Fibroblast of peridontal ligament (primary cell): ENCODE data around the gene PITPNC1.

Source experiments
- DNase-seq: peaks from one replicate; pipeline ENCODE4 v3.0.0-alpha.2; 2010; ENCODE audit errors: extremely low read depth

PITPNC1 gene

GRCh38 chr17:67546578-67547527 lies 169.8 kb downstream of the PITPNC1 start:
- peak; percentile 57 for DNase-seq

DNA sequence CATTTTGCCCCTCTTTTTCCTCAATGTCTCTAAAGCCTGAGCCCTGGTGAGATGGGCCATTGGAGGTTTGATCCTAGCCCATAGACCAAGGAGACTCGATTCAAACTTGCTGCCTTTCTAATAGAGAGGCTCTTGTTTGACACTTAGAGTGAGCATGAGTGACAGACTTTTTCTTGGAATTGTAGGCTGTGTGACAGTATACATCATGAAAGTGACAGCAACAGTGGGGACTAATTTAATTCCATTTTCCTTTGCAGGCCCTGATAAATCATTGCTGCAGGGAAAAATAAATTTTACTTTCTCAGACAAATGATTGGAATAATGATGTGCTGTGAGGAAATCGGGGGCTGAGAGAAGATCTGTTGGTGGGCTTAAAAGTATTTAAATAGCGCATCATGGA lies 171.6 kb downstream of the PITPNC1 start:
- no peak for DNase-seq

- no peak for DNase-seq
Measured at GRCh38 chr17:67549820-67550219, 172.7 kb downstream of the PITPNC1 start.

- no peak for DNase-seq
Measured at GRCh38 chr17:67554634-67555033, 177.6 kb downstream of the PITPNC1 start.

DNA sequence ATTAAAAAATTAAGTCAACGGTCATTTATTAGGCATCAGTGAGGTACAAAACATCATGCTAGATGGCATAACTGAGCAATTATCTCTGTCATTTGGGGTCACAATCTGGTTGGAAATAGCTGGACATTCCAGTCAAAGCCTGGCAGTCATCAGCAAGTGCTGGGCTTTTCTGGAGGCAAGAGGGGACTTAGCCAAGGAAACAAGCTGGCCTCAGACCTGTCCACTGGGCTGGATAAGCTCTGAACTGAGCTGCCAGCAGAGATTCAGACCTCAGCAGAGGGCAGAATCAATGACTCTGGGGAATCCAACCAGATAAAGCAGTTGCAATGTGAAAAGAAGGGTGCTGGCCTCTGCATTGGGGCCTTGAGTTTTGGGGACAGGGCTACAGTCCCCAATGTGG lies 178.8 kb downstream of the PITPNC1 start:
- DNase-seq: no peak

DNA sequence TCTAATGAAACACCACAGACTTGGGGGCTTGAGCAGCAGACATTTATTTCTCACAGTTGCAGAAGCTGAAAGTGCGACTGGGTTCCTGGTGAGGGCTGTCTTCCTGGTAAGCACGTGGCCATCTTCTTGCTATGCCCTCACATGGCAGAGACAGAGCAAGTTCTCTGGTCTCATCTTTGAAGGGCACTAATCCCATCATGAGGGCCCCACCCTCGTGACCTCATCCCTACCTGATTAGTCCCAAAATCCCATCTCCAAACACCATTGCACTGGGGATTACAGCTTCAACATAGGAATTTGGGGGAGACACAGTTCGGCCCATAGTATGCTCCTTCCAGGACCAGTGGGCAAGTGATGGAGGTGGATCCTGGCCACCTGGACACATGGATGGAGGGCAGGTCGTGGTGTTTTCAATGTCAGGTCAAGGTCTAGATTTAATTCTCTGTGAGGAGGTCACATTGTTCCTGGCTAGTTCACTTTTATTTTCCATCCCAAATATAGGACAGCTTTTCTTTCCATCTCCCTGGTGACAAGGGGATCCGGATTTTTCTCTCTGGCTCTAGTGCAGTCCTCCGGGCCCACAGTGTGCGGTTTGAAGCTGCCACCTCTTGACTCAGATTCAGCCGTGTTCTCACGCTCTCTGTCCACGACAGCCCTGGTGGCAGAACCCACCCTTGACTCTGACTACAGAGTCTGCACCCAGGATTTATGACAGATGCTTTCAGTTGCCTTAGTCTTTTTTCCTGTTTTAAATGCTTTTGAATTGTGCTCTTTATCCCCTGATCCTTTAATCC lies 180.2 kb downstream of the PITPNC1 start:
- DNase-seq: no peak

- DNase-seq: peak; percentile 52
Measured at GRCh38 chr17:67557921-67558320, 180.8 kb downstream of the PITPNC1 start.

DNA sequence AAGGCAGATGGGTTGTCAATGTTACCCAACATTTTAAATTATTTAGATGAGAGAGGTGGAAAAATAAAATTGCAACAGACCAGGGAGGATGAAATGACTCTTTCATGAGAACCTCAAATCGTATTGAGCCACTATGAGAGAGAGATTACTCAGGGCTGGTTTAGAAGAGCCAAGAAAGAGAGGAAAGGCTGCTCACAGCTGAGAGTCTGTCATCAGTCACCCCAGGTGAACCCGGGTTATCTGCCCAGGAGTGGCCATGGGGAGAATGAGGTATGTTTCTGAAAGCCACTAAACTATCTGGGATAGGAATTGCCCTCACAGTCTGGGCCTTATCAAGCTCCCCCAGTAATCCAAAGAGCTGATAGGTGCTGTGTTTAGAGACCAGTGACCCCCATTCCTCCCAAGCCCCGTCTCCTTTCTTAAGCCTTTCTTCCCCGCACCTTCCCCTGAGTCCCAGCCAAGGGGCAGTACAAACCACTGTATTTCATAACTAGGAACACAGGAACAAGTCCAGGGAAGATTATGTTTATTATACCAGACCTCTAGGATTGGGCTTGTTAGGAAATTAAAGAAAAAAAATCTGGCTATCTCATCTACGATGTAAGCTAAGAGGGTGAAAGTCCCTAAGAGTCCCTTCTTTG lies 181.8 kb downstream of the PITPNC1 start:
- peak; percentile 54 for DNase-seq

DNA sequence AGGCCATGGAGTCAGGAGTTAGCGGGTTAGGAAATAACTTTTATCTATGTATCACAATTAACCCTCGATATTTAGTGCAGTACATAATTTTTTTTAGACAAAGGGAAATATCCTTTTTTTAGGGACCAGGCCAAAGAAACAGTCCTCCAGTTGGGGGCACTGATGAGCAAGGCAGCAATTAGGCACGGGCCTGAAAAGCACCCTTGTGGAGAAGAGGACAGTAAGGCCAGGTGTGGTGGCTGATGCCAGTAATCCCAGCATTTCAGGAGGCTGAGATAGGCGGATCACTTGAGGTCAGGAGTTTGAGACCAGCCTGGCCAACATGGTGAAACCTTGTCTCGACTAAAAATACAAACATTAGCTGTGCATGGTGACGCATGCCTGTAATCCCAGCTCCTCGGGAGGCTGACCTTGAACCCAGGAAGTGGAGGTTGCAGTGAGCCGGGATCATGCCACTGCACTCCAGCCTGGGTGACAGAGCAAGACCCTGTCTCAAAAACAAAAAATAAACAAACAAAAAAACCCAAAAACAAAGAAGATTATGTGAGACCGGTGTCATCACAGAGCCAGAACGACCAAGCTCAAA lies 182.4 kb downstream of the PITPNC1 start:
- DNase-seq: no peak

DNA sequence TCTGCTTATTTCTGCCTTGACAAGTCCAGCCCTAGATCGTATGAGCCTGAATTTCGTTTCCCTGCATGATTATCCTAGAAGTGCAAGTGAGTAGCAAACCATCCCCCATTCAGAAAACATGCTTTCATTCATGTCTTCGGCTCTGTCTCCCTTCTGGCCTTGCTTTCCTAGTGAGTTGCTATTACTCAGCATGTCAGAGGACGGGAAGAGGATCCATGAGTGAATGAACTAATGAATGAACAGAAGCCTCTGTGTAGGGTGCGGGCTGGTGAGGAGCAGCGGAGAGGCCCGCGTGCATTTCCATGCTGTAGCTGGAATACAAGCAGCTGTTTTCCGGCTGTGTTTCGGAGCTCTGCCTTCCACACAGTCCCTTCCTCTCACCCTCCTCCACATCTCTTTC lies 184.9 kb downstream of the PITPNC1 start:
- DNase-seq: no peak

- DNase-seq: no peak
Measured at GRCh38 chr17:67563692-67564228, 186.7 kb downstream of the PITPNC1 start.

DNA sequence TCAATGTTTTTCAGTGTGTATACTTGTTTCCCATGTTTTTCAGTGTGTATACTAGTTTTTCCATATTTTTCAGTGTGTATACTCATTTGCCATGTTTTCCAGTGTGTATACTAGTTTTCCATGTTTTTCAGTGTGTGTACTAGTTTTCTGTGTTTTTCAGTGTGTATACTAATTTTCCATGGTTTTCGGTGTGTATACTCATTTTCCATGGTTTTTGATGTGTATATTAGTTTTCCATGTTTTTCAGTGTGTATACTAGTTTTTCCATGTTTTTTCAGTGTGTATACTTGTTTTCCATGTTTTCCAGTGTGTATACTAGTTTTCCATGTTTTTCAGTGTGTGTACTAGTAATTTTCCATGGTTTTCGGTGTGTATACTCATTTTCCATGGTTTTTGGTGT lies 188.0 kb downstream of the PITPNC1 start:
- DNase-seq: no peak

DNA sequence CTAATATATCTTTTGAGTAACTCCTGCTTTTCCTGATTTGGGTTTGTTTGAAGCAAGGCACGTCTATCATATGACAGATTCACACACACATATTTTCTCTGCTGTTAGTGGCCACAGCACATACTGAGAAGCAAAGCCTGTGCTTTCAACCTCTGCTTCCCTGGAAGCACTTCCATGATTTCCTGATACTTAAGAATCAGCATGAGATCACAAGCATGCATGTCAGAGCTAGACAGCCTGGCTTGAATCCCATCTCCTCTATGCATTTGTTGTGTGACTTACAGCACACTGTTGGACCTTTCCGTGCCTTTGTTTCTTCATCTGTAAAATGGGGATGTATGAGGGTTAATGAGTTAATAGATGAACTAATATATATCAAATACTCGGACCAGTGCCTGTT lies 189.6 kb downstream of the PITPNC1 start:
- no peak for DNase-seq

DNA sequence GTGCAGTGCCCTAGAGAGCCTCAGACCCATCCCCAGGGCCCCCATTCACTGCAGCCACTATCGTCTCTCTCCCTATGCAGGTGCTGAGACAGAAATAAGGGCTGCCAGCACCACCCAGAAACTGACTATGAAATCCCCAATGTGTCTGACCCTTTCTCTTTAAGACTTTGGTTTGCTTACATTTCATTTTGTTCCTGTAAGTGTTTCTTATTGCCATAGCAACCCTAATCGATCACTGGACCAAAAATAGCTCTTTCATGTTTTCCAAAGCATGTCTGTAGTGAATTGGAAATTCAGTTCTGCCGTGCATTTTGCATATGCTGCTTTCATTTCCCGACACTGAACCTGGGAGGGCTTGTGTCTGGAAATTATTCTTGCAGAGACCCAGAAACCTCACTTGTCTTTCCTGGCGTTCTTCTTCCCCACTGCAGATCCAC lies 192.0 kb downstream of the PITPNC1 start:
- peak; percentile 25 for DNase-seq

GRCh38 chr17:67569873-67570272 lies 192.8 kb downstream of the PITPNC1 start:
- DNase-seq: no peak

- peak; percentile 40 for DNase-seq
Measured at GRCh38 chr17:67570797-67571196, 193.7 kb downstream of the PITPNC1 start.

DNA sequence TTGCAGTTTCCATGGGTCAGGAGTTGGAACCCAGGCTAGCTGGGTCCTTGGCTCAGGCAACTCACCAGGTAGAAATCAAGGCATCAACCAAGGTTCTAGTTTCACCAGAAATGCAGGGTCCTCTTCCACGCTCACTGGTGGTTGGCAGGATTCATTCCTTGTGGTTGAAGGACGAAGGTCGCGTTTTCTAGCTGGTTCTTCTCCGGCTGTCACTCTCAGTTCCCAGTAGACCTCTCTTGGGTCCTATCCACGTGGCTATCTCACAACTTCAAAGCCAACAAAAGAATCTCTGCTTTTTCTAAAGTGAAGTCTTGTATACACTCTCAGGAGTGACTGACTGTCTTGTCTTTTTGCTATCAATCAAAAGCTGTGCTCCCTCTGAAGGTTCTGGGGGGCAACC lies 194.4 kb downstream of the PITPNC1 start:
- DNase-seq: no peak

DNA sequence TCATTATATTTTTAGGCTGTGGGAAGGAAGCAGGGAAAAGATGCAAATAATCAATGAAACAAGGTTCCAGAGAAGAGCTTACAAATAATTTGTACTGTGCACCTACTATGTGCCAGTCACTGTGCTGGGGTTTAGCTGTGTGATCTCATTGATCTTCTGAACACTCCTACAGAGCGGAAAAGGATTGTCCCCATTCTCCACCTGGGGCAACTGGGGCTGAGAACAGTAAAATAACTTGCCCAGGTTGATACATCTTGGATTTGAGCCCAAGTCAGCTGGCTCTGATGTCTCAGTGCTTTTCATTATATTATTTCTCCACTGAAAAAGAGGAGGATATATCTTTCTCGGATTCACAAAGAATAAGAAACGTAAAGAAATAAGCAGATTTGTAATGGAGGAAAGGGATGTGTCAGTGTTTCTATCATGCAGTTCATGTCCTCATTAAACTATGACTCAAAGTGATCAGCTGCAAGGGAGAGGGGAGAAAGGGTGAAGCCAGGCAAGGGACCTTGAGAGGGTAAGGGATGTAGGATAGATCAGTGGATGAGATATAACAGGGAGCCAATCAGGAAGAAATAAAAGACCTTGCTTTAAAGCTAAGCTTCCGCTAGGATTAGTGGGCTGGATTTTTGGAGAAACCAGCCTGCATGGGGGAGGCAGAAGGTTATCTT lies 197.0 kb downstream of the PITPNC1 start:
- DNase-seq: no peak

- no peak for DNase-seq
Measured at GRCh38 chr17:67574658-67575293, 197.7 kb downstream of the PITPNC1 start.

DNA sequence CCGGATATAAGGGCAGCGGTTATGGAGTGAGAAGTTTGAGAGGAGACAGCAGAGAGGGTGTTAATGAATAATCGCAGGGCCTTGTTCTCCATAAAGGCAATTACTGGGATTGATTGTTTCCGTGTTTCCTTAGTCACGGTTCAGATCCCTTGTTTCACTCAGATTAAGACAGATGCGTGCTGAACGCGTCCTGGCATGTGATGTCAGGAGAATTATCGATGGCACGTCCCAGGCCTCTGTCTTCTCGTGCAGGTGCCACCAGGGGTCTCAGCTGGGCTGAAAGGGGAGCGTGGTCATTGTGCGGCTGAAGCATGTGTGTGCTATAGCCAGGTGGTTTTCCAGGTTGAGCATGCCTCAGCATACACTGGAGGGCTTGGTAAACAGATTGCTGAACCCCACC lies 198.2 kb downstream of the PITPNC1 start:
- DNase-seq: no peak
